Parathyroid adenoma (tissue), 2 donors: ENCODE measurements around the gene DAZAP1.
A peak's percentile ranks its signal among the peaks of the same experiment; 100 is the strongest.
"Not testable (repeated sequence)": the region's sequence is repeated elsewhere in the genome, so short reads cannot be mapped to it uniquely, and the experiment has no call there.

ENCODE experiments used
- H2AFZ ChIP-seq: fragments of 300-600 bp; sonication (generic); one replicate; pipeline ENCODE4 v1.7.0; 2017; ENCODE audit warnings: antibody characterized with exemption, mild to moderate bottlenecking
- H3K27ac ChIP-seq: fragments of 300-600 bp; sonication (generic); one replicate; pipeline ENCODE4 v1.7.0; 2017
- H3K27me3 ChIP-seq: fragments of 300-600 bp; sonication (generic); one replicate; pipeline ENCODE4 v1.7.0; 2017; ENCODE audit warnings: low read length; ENCODE audit not compliant: control insufficient read depth, insufficient read depth
- H3K36me3 ChIP-seq: fragments of 300-600 bp; sonication (generic); one replicate; pipeline ENCODE4 v1.7.0; 2017; ENCODE audit warnings: low read length; ENCODE audit not compliant: control insufficient read depth, insufficient read depth
- H3K4me1 ChIP-seq: fragments of 300-600 bp; sonication (generic); one replicate; pipeline ENCODE4 v1.7.0; 2017; ENCODE audit warnings: control low read depth
- H3K4me2 ChIP-seq: fragments of 300-600 bp; sonication (generic); one replicate; pipeline ENCODE4 v1.7.0; 2017; ENCODE audit warnings: low read length
- H3K4me3 ChIP-seq: fragments of 300-600 bp; sonication (generic); one replicate; pipeline ENCODE4 v1.7.0; 2017; ENCODE audit warnings: low read depth, low read length
- H3K79me2 ChIP-seq: fragments of 300-600 bp; sonication (generic); one replicate; pipeline ENCODE4 v1.7.0; 2017; ENCODE audit warnings: control low read depth
- H3K9ac ChIP-seq: fragments of 300-600 bp; sonication (generic); one replicate; pipeline ENCODE4 v1.7.0; 2017; ENCODE audit warnings: mild to moderate bottlenecking
- H3K9me3 ChIP-seq: fragments of 300-600 bp; sonication (generic); one replicate; pipeline ENCODE4 v1.7.0; 2017; ENCODE audit warnings: low read length; ENCODE audit not compliant: control insufficient read depth
- TF ChIP-seq, protein P1 (sequence below): fragments of 300-600 bp; sonication (generic); IDR thresholded peaks from one replicate; pipeline ENCODE4 v1.7.0; 2017; ENCODE audit warnings: antibody characterized with exemption, mild to moderate bottlenecking
- donor health status: primary hyperparathyroidism.

Gene DAZAP1

DNA sequence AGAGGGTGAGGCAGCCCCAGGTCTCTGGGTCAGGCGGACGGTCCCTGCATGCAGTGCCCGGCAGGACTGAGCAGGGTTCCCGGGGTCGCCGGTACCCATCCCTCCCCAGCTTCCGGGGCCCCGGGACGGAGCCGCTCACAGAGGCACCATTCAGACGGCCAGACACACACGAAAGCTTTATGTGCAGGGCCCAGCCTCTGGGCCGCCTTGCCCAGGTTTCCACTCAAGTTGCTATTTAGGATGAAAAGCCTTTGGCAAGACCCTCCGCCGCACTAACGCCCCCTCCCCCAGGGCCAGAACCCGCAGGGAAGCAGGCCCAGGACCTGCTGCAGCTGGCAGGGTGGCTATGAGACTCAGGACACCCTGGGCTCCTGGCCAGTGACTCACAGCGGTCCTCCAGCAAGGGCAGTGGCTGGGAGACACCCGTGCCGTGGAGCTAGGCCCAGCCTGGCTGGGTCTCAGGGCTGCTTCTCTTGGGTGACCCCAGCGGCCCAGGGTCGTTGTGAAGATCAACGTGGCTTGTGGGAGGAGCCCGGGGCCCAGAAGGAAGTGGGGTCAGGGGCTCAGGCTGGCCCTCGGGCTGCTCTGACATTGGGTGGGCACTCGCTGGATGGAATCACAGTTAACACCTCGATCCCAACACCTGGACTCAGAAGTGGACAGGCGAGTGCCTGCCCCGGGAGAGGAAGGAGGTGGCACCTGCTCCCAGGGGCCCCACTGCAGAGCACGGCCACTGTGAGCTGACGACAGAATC is 66.8 kb downstream of the DAZAP1 start:
- H3K4me1 ChIP-seq, result peaks cover 5% of the 10 kb centered on the region
- no peak overlapping the region for H3K9ac ChIP-seq
- no peaks in the 10 kb centered on the region for H3K27me3 ChIP-seq
- H3K79me2 ChIP-seq, result no peaks in the 10 kb centered on the region
- TF ChIP-seq, protein P1, sequence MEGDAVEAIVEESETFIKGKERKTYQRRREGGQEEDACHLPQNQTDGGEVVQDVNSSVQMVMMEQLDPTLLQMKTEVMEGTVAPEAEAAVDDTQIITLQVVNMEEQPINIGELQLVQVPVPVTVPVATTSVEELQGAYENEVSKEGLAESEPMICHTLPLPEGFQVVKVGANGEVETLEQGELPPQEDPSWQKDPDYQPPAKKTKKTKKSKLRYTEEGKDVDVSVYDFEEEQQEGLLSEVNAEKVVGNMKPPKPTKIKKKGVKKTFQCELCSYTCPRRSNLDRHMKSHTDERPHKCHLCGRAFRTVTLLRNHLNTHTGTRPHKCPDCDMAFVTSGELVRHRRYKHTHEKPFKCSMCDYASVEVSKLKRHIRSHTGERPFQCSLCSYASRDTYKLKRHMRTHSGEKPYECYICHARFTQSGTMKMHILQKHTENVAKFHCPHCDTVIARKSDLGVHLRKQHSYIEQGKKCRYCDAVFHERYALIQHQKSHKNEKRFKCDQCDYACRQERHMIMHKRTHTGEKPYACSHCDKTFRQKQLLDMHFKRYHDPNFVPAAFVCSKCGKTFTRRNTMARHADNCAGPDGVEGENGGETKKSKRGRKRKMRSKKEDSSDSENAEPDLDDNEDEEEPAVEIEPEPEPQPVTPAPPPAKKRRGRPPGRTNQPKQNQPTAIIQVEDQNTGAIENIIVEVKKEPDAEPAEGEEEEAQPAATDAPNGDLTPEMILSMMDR, result no peak
- no peaks in the 10 kb centered on the region for H3K9me3 ChIP-seq
- H3K4me3 ChIP-seq, result no peak overlapping the region
- H3K4me2 ChIP-seq, result no peak overlapping the region
- no peak overlapping the region for H3K27ac ChIP-seq
- H3K36me3 ChIP-seq, result no peaks in the 10 kb centered on the region
- no peak overlapping the region for H2AFZ ChIP-seq

DNA sequence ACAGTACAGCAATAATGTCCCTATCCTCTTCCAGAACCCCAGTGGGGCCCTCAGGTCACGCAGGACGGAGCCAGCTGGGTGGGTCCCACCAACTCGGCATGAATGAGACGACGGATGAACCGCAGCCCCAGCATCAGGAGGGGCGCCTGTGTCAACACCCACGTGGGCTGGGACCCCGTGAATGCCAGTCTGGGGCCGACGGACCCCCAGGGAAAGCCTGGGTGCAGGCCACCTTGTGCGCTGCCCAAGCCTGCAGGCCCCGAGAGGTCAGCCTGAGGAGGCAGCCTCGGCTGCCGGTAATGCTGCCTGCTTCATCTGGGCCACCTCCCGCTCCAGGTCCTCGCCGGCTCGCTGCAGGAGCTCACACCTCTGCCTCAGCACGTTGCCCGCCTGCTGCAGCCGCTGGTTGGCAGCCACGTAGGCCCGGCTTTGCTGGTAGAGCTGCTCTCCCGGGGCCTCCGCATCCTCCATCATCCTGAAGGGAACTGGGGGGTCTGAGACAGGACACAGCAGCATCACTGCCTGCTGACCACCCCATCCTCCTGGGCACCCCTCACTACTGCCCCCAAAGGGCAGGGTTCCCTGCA is 67.5 kb downstream of the DAZAP1 start:
- Histone ChIP-seq H3K4me1 (peaks cover 6% of the 10 kb centered on the region), H3K9me3 (no peaks in the 10 kb centered on the region), H3K27me3 (no peaks in the 10 kb centered on the region), H3K36me3 (no peaks in the 10 kb centered on the region), H3K9ac (no peak overlapping the region), H2AFZ (no peak overlapping the region), H3K27ac (no peak overlapping the region), H3K4me2 (no peak overlapping the region), H3K4me3 (no peak overlapping the region), H3K79me2 (no peaks in the 10 kb centered on the region)
- TF ChIP-seq, protein P1, result no peak

DNA sequence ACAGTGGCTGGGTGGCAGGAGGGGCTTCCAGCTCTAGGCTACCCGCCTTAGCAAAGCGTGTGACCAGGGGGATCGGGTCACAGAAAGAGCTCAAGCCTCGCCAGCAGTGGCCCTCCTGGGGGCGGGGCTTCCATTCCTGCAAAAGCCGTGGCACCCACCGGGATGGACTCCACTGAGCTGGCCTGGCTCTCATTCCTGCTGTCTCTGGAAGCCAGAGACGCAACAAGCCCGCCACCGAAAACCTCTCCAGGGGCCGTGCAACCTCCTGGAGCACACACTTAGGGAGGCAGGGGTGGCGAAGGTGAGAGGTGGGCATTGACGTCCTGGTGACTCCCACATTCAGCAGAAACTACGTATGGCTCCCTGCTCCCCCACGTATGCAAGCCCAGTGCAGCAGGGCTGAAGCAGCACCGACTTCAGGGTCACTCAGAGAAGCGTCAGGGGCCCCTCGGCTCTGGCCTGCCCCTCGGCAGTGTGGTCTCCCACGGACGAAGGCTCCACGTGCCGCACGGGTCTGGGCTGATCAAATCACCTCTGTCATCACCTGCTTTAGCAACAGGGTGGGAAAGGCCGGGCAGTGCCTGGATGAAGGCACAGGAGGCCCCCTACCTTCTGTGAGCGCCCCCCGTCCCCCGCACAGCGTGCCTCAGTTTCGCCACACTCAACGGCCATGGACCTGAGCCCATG is 68.5 kb downstream of the DAZAP1 start:
- no peak overlapping the region for H3K9ac ChIP-seq
- no peak overlapping the region for H3K4me3 ChIP-seq
- no peaks in the 10 kb centered on the region for H3K36me3 ChIP-seq
- no peak overlapping the region for H2AFZ ChIP-seq
- H3K27me3 ChIP-seq, result no peaks in the 10 kb centered on the region
- H3K4me2 ChIP-seq, result no peak overlapping the region
- TF ChIP-seq, protein P1, result no peak
- H3K9me3 ChIP-seq, result no peaks in the 10 kb centered on the region
- H3K27ac ChIP-seq, result no peak overlapping the region
- H3K79me2 ChIP-seq, result no peaks in the 10 kb centered on the region
- H3K4me1 ChIP-seq, result peaks cover 4% of the 10 kb centered on the region

DNA sequence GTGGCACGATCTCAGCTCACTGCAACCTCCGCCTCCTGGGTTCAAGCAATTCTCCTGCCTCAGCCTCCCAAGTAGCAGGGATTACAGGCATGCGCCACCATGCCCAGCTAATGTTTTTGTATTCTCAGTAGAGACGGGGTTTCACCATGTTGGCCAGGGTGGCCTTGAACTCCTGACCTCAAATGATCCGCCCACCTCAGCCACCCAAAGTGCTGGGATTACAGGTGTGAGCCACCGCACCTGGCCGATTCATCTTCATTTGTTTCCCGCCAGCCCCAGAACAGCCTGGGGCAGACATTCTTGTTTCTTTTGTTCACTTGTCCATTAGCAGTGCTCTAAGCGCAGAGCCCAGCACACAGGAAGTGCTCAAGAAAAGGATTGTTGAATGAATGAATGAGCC is 69.7 kb downstream of the DAZAP1 start:
- not testable (repeated sequence) for H3K9me3 ChIP-seq, H3K4me2 ChIP-seq, H3K4me1 ChIP-seq, H3K79me2 ChIP-seq, H3K9ac ChIP-seq, H3K4me3 ChIP-seq, H2AFZ ChIP-seq, H3K27ac ChIP-seq, H3K27me3 ChIP-seq, H3K36me3 ChIP-seq

DNA sequence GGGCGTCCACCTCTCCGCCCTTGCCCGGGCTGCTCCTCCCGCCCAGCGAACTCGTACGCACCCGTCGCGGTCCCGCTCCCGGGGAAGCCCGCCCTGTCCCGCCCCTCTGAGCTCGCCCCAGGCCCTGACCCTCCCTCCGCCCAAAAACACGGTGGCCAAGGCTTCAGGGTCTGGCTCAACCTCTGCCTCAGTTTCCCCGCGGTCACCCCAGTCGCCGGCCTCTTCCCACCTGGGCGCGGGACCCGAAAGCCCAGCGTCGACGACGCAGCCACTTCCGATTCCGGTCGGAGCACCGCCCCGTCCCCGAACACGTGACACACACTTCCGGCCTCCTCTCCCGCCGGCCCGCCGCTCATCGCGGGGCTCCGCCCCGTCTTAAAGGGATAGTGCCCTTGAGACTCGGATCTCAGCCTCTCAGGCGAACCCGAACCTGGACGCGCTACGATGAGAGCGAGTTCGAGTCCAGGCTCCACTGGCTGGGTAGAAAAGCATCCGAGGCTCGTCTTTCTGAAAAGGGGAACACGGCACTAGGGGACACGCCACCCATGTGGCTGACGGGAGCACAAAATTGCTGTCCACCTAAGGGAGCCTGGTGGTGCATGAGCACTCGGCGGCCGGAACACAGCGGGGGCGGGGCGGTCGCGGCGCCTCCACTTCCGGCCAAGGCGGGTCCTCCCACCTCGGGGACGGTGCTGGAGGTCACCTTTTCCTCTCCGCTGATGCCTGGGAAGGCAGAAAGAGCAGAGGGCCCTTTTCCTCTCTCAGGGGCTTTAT is 71.7 kb downstream of the DAZAP1 start, which contains the start of gene C19orf25:
Gene C19orf25 (minus strand): TSS at position 282 of the 774 bp plus-strand sequence. CDS start 312 bp downstream, outside the sequence.
- peak within 1 kb of the TSS; percentile 3 for H3K9ac ChIP-seq
- peak within 1 kb of the TSS; percentile 21 for H3K27ac ChIP-seq
- H3K79me2 ChIP-seq, result no peaks in the 10 kb centered on the region
- peak within 1 kb of the TSS; percentile 67 for H3K4me2 ChIP-seq
- peak within 1 kb of the TSS; percentile 83 for H3K4me3 ChIP-seq
- TF ChIP-seq, protein P1, result no peak
- H3K36me3 ChIP-seq, result no peaks in the 10 kb centered on the region
- H3K27me3 ChIP-seq, result no peaks in the 10 kb centered on the region
- peaks cover 4% of the 10 kb centered on the region for H3K4me1 ChIP-seq
- H3K9me3 ChIP-seq, result no peaks in the 10 kb centered on the region
- peak within 1 kb of the TSS; percentile 81 for H2AFZ ChIP-seq
